HUES6 (cell line): ENCODE measurements around the gene DYSF.

ENCODE experiments used
- H3K27ac ChIP-seq: 2 replicates; pipeline ENCODE4 v1.7.0; 2013; ENCODE audit warnings: low read depth, mild to moderate bottlenecking, low read length, inconsistent platforms
- H3K27me3 ChIP-seq: 2 replicates; pipeline ENCODE4 v1.6.1; 2013; ENCODE audit warnings: low read length; ENCODE audit not compliant: control insufficient read depth, insufficient read depth
- H3K36me3 ChIP-seq: 2 replicates; pipeline ENCODE4 v1.6.1; 2013; ENCODE audit warnings: low read length; ENCODE audit not compliant: control insufficient read depth, insufficient read depth
- H3K4me1 ChIP-seq: 2 replicates; pipeline ENCODE4 v1.6.1; 2013; ENCODE audit warnings: low read length; ENCODE audit not compliant: control insufficient read depth, insufficient read depth
- H3K4me3 ChIP-seq: 2 replicates; pipeline ENCODE4 v1.5.1; 2013; ENCODE audit warnings: low read depth, low read length
- H3K9ac ChIP-seq: one replicate; pipeline ENCODE4 v1.6.1; 2013; ENCODE audit warnings: mild to moderate bottlenecking, low read length
- H3K9me3 ChIP-seq: 2 replicates; pipeline ENCODE4 v1.6.1; 2013; ENCODE audit warnings: low read depth, low read length; ENCODE audit not compliant: control insufficient read depth, insufficient read depth

The DYSF gene

DNA sequence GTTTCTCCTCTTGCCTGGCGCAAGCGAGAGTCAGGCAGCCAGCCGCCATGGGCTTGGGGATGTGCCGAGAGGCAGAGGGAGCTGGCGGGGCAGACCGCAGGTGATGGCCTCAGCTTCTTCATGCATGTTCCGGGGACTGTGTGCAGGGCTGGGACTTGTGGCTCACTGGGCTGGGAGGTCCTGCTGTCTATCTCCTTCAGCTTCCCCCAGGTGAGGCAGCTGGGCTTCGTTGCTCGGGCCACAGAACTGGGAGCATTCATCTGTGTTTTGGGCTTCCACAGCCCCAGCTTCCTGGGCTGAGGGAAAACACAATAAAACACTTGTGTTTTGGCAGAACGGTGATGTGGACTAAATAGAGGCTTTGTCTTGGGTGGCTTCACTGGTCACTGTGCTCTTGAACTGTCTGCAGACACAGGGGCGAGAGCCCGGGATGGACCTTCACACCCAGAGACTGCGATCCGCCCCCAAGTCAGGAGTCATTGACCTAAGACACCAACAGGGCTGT is 93.5 kb downstream of the DYSF start:
- H3K36me3 ChIP-seq: no peaks in the 10 kb centered on the region
- H3K27me3 ChIP-seq: no peaks in the 10 kb centered on the region
- no peak overlapping the region for H3K27ac ChIP-seq
- H3K4me1 ChIP-seq: no peaks in the 10 kb centered on the region
- peaks cover 8% of the 10 kb centered on the region; the same call in 1 of the 2 replicates for H3K9me3 ChIP-seq
- H3K4me3 ChIP-seq: no peak overlapping the region
- H3K9ac ChIP-seq: no peak overlapping the region

DNA sequence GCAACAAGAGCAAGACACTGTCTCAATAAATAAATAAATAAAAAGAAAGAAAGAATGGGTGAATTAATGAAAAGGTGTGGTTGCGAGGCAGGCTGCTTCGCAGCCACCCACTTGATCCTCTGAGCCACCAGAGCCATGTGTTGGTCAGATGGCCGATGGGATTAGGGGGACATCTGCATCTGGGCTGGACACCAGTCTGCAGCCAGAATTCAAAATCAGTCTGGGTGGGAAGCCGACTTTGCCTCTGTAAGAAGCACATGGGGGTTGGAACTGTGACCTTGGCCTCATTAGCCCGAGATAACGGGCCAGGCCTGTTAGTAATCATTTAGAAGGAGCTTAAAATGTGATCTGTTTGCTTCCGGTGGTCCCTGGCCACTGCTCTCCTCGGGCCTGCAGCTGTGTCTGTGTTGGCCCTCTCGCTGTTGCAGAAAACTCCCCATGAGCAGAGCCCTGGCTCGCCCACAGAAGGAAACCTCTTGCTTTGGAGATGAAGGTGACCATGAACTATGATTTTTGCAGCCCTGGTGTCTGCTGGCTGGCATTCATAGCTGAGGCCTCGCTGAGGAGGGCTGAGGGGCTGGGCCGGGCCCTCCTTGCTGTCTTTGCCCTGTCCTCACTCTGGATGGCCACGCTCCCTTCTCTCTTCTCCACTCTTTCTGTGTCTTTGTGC is 94.4 kb downstream of the DYSF start:
- no peaks in the 10 kb centered on the region for H3K36me3 ChIP-seq
- no peaks in the 10 kb centered on the region for H3K27me3 ChIP-seq
- H3K9ac ChIP-seq: no peak overlapping the region
- no peaks in the 10 kb centered on the region for H3K4me1 ChIP-seq
- H3K27ac ChIP-seq: no peak overlapping the region
- H3K9me3 ChIP-seq: peaks cover 4% of the 10 kb centered on the region; the same call in 1 of the 2 replicates
- no peak overlapping the region for H3K4me3 ChIP-seq

DNA sequence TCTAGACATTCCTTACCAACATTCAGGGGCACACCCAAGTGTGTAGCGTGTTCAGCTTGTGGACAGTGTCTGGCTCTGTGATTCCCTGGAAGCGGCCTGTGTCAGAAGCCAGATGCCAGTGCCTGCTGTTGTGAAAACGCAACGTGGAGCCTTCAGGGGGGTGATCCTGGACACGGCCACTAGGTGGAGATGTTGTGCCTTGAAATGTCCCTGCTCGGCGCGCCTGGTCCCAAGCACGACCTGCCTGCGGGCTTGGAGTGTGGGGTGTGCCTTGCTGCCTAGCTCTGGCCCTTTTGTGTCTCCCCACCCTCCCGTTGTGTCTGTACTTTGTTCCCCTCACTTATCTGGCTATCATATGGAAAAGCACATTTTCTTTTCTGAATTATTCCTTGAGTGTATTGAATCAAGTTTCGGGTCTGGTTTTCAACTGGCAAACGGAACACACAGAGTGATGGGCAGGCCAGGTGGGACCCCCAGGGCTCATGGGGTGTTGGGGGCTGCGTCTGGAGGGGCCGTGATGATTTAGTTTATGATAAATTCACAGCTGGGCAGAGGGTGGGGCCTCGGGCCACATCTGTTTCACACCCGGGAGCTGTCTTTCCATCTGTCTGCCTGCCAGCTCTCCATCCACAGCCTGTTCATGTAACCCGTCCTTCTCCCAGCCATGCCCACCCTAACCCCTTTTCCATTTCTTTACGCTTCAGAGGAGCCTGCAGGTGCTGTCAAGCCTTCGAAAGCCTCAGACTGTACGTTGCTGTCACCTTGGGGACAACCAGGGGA is 95.5 kb downstream of the DYSF start:
- Histone ChIP-seq H3K27me3 (no peaks in the 10 kb centered on the region), H3K4me3 (no peak overlapping the region), H3K4me1 (no peaks in the 10 kb centered on the region), H3K9ac (no peak overlapping the region), H3K36me3 (no peaks in the 10 kb centered on the region), H3K27ac (no peak overlapping the region), H3K9me3 (peaks cover 3% of the 10 kb centered on the region; the same call in 1 of the 2 replicates)

DNA sequence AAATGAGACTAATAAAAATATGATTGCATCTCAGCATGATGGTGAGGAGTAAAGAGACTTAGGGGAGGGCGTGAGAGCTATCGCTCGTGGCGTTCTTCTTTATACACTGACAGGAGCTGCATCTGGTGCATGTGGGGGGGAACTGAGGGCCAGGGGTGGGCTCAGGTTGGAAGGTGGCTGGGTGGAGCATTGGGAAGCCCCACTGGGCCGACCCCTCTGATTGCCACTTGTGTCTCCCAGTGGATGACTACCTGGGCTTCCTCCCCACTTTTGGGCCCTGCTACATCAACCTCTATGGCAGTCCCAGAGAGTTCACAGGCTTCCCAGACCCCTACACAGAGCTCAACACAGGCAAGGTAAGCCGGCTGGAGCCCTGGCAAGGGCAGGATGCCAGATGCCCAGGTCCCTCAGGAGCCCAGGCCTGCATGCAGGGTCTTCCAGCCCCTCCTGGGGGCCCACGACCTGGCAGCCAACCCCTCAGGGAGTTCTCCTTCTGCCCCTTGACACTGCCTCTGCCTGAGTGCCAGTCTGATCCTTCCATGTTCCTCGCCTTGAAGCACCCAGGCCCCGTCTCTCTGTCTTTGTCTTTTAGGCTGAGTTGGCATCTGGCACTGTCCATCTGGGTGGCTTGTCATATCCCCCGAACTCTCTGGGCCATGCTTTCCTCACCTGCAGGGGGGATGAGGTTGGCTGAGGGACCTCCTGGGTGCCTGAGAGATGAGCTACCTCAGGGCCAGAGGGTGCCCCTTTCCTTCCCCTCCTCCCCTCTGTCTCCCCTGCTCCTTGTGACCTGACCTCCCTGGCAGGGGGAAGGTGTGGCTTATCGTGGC is 97.7 kb downstream of the DYSF start:
- Histone ChIP-seq H3K27ac (no peak overlapping the region), H3K9me3 (no peaks in the 10 kb centered on the region; the same call in 1 of the 2 replicates), H3K4me1 (no peaks in the 10 kb centered on the region), H3K27me3 (no peaks in the 10 kb centered on the region), H3K4me3 (no peak overlapping the region), H3K36me3 (no peaks in the 10 kb centered on the region), H3K9ac (no peak overlapping the region)

DNA sequence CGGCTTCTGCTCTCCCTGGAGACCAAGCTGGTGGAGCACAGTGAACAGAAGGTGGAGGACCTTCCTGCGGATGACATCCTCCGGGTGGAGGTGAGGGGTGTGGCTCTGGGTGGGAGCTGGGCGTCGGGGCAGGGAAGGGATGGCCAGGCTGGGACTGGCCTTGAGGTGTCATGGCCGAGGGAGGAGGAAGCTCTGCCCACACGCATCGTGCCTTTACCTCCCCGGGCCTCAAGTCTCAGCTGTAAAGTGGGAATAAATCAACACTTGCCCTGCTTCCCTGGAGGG is 98.2 kb downstream of the DYSF start:
- no peaks in the 10 kb centered on the region for H3K36me3 ChIP-seq
- no peaks in the 10 kb centered on the region; the same call in 1 of the 2 replicates for H3K9me3 ChIP-seq
- no peak overlapping the region for H3K4me3 ChIP-seq

DNA sequence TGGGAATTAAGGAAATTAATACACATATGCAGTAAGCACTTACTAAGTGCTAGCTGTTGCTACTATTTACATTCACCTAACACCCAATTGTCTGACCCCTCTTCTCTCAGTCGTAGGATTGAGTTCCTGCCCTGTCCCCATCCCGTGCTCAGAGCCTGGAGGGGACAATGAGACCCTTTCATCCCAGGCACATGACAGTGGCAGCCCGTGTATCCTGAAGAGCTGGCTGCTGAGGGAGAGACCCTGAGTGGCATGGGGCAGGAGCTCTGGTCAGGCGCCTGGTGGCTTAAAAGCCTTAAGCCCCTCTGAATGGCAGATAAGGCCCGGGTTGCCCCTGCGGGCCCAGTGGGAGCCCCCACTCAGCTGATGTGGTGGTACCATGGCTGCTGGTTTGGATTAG is 99.0 kb downstream of the DYSF start:
- Histone ChIP-seq H3K4me1 (no peaks in the 10 kb centered on the region), H3K36me3 (no peaks in the 10 kb centered on the region), H3K4me3 (no peak overlapping the region), H3K27me3 (no peaks in the 10 kb centered on the region), H3K27ac (no peak overlapping the region), H3K9ac (no peak overlapping the region), H3K9me3 (no peaks in the 10 kb centered on the region; the same call in 1 of the 2 replicates)

More for the DNA sequence above, 98.2 kb downstream of the DYSF start:
- Histone ChIP-seq H3K27ac (no peak overlapping the region), H3K27me3 (no peaks in the 10 kb centered on the region), H3K4me1 (no peaks in the 10 kb centered on the region), H3K9ac (no peak overlapping the region)

DNA sequence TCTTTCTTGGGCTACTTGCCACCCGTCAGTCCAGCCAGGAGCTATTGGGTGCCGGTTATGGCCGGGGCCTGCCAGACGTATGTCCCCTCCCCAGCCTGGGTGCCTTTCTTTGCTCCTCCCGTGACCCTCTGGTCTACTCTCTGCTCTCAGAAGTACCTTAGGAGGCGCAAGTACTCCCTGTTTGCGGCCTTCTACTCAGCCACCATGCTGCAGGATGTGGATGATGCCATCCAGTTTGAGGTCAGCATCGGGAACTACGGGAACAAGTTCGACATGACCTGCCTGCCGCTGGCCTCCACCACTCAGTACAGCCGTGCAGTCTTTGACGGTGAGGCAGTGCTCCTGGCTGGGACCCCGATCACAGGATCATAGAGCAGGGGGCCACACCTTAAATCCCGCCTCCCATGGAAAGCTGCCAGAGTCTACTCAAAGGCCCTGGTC is 99.5 kb downstream of the DYSF start:
- H3K27me3 ChIP-seq: no peaks in the 10 kb centered on the region

DNA sequence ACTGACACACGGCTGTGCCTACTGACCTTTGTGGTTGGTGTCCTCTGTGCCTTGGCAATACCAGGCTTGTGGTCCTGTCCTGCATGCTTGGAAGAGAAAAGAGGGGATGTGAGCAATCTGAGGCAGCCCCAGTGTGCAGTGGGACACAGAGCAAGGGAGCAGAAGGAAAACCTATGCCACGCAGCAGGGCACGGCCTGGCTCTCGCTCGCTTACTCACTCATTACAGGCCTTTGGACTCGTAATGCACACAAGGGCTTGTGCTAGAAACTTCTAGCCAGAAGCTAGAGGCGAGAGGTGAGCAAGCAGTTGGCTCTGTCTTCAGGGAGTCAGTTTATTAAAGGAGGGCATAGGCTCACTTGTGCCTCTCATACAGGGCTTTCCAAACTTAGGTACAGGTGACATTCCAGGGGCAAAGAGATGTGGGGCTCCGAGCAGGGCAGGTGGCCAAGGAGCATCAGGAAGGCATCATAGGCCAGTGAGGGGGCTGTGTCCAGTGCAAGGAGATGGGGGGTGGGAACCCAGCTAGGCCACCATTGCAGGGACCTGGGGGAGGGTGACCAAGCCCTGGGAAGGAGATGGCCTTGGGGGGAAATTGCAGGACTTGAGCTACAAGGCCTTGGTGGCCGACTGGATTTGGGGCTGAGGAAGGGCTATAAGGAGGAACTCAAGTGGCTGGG is 100.8 kb downstream of the DYSF start:
- Histone ChIP-seq H3K4me1 (peaks cover 11% of the 10 kb centered on the region; the same call in 1 of the 2 replicates), H3K36me3 (no peaks in the 10 kb centered on the region), H3K9me3 (no peaks in the 10 kb centered on the region), H3K27ac (no peak overlapping the region), H3K9ac (no peak overlapping the region), H3K27me3 (no peaks in the 10 kb centered on the region), H3K4me3 (no peak overlapping the region)

More for the DNA sequence above, 99.5 kb downstream of the DYSF start:
- Histone ChIP-seq H3K4me3 (no peak overlapping the region), H3K4me1 (no peaks in the 10 kb centered on the region), H3K9ac (no peak overlapping the region), H3K9me3 (no peaks in the 10 kb centered on the region; the same call in 1 of the 2 replicates), H3K27ac (no peak overlapping the region), H3K36me3 (no peaks in the 10 kb centered on the region)

DNA sequence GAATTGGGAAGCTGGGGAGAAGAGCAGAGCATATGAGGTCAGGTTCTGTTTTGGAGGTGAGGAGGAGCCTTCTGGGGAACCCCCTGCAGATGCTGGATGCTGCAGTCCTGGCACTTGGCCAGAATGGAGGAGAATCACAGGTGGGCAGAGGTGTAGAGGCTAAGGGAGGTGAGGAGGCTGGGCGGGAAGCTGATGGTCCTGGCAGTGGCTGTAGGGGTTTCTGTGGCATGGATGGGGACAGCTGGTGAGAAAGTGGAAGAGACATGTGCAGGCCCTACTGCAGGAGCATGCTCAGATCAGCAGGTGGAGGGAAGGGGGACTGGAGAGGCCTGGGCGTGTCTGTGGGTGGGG is 101.3 kb downstream of the DYSF start:
- Histone ChIP-seq H3K9ac (no peak overlapping the region), H3K27ac (no peak overlapping the region), H3K4me3 (no peak overlapping the region), H3K27me3 (no peaks in the 10 kb centered on the region), H3K36me3 (no peaks in the 10 kb centered on the region), H3K9me3 (no peaks in the 10 kb centered on the region), H3K4me1 (peaks cover 14% of the 10 kb centered on the region; the same call in 1 of the 2 replicates)

DNA sequence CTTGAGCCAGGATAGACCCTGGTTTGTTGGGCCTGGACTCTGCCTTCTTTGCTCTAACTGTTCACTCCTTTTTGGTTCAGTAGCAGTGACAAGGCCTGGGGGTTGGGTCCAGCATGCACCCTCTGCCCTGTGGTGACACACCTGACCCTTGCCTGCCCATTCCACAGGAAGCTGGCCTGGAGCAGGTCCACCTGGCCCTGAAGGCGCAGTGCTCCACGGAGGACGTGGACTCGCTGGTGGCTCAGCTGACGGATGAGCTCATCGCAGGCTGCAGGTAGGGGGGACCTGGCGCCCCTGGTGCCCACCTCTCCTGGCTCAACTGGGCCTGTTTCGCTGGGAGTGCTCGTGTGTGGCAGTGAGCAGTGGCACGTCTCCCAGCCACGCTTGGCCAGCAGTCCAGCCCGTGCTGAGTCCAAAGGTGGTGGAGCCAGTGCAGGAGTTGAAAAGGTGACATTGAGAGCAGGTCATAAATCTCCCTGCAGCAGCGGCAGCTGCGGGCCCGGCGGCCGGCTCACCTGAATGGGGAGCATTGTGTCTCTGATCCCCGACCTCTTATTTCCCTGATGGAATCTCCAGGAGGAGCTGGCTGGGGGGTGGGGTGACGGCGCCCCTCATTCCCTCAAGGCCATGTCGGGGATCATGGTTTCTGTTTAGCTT is 102.6 kb downstream of the DYSF start:
- Histone ChIP-seq H3K27me3 (no peaks in the 10 kb centered on the region), H3K27ac (no peak overlapping the region), H3K9ac (no peak overlapping the region), H3K4me1 (peaks cover 21% of the 10 kb centered on the region; the same call in 1 of the 2 replicates), H3K9me3 (no peaks in the 10 kb centered on the region), H3K4me3 (no peak overlapping the region), H3K36me3 (no peaks in the 10 kb centered on the region)
